CD8-positive, alpha-beta memory T cell (primary cell): ENCODE measurements around the gene ASCC3. TPM values are rescaled to one million over a fixed set of nuclear protein-coding genes. Genes with fewer than 3 reads are reported as not detected.
A peak's percentile ranks its signal among the peaks of the same experiment; 100 is the strongest.

Experiments used
- CTCF ChIA-PET: fragments of 350-600 bp; sonication (Branson Sonifier 250); formaldehyde crosslinking; loops from one replicate; lab custom pipeline; 2021; ENCODE audit warnings: antibody characterized with exemption; lab: Charles Lee
- POLR2A ChIA-PET: fragments of 350-600 bp; sonication (Branson Sonifier 250); formaldehyde crosslinking; loops from one replicate; lab custom pipeline; 2021; ENCODE audit warnings: antibody characterized with exemption; lab: Charles Lee
- DNase-seq, 5 donors: peaks; one replicate each; pipeline versions ENCODE4 v3.0.0 to v3.0.0-alpha.2; 2020 to 2022; ENCODE audit warnings: mixed read lengths in 1 of 5
- H3K27ac ChIP-seq: one replicate; pipeline ENCODE4 v1.7.0; 2013; ENCODE audit warnings: low read depth, mild to moderate bottlenecking, low read length, moderate library complexity
- H3K27me3 ChIP-seq: 2 replicates; pipeline ENCODE4 v1.7.0; 2013; ENCODE audit warnings: low read length, mild to moderate bottlenecking; ENCODE audit not compliant: insufficient read depth, poor library complexity, severe bottlenecking
- H3K36me3 ChIP-seq: 2 replicates; pipeline ENCODE4 v1.7.0; 2013; ENCODE audit warnings: mild to moderate bottlenecking, low read length, moderate library complexity; ENCODE audit not compliant: insufficient read depth
- H3K4me1 ChIP-seq: 2 replicates; pipeline ENCODE4 v1.7.0; 2013; ENCODE audit warnings: mild to moderate bottlenecking, low read length, moderate library complexity; ENCODE audit not compliant: insufficient read depth
- H3K4me3 ChIP-seq: 2 replicates; pipeline ENCODE4 v1.7.0; 2013; ENCODE audit warnings: mild to moderate bottlenecking, low read length
- H3K9me3 ChIP-seq: 2 replicates; pipeline ENCODE4 v1.7.0; 2013; ENCODE audit warnings: mild to moderate bottlenecking, low read length
- H3K27ac Mint-ChIP-seq, 8 donors: one replicate each; pipeline ENCODE4 v1.8.0; 2020 to 2021; ENCODE audit warnings: mixed read lengths in 8 of 8, mild to moderate bottlenecking in 6 of 8, inconsistent platforms in 3 of 8, moderate library complexity in 3 of 8
- H3K27me3 Mint-ChIP-seq, 2 donors: one replicate each; pipeline ENCODE4 v1.8.0; 2020 to 2021; ENCODE audit warnings: mixed read lengths in 2 of 2, mild to moderate bottlenecking in 1 of 2, moderate library complexity in 1 of 2
- H3K36me3 Mint-ChIP-seq, 3 donors: one replicate each; pipeline ENCODE4 v1.8.0; 2020 to 2021; ENCODE audit warnings: mixed read lengths in 3 of 3, inconsistent platforms in 1 of 3, mild to moderate bottlenecking in 1 of 3
- H3K4me1 Mint-ChIP-seq, 3 donors: one replicate each; pipeline ENCODE4 v1.8.0; 2020 to 2021; ENCODE audit warnings: mixed read lengths in 3 of 3, inconsistent platforms in 1 of 3, mild to moderate bottlenecking in 1 of 3
- H3K4me3 Mint-ChIP-seq, 7 donors: one replicate each; pipeline ENCODE4 v1.8.0; 2020 to 2021; ENCODE audit warnings: mixed read lengths in 7 of 7, mild to moderate bottlenecking in 6 of 7, moderate library complexity in 4 of 7, inconsistent platforms in 2 of 7
- H3K9me3 Mint-ChIP-seq, 5 donors: one replicate each; pipeline ENCODE4 v1.8.0; 2020 to 2022; ENCODE audit warnings: mixed read lengths in 5 of 5, mild to moderate bottlenecking in 3 of 5, moderate library complexity in 2 of 5, inconsistent platforms in 1 of 5
- polyA plus RNA-seq: library from polyadenylated mRNA; unstranded; fragments of 300-500 nt; fragmentation: Illumina TruSeq; gene quantifications from one replicate; pipeline ENCODE4 v1.2.3, GENCODE V29; 2021
- total RNA-seq, 2 experiments: library from RNA; stranded (reverse); gene quantifications; one replicate each; pipeline ENCODE4 v1.2.3, GENCODE V29; 2021

ASCC3 gene
- total and polyA plus RNA-seq, 3 experiments from 2014 or later, result 26.8 to 65.1 (median 64.0) TPM

- H3K9me3 Mint-ChIP-seq, result peaks cover 0 to 6% (median 0%) of the 10 kb centered on the region in 5 donors
- H3K4me1 Mint-ChIP-seq, result no peaks in the 10 kb centered on the region
- CTCF ChIA-PET, result no interaction called here
- Histone ChIP-seq H3K4me1 (no peaks in the 10 kb centered on the region), H3K9me3 (no peaks in the 10 kb centered on the region), H3K36me3 (peaks cover 18% of the 10 kb centered on the region), H3K4me3 (no peak overlapping the region), H3K27me3 (no peaks in the 10 kb centered on the region), H3K27ac (no peak overlapping the region)
- no peak for DNase-seq
- H3K27ac Mint-ChIP-seq, result no peak overlapping the region
- no peak overlapping the region for H3K4me3 Mint-ChIP-seq
- no peaks in the 10 kb centered on the region for H3K27me3 Mint-ChIP-seq
- H3K36me3 Mint-ChIP-seq, result peaks cover 30 to 68% (median 31%) of the 10 kb centered on the region in 3 donors
- POLR2A ChIA-PET, result no interaction called here
Observed at GRCh38 chr6:100512203-100512862, 368.8 kb downstream of the ASCC3 start.

GRCh38 chr6:100509101-100509500 lies 372.0 kb downstream of the ASCC3 start:
- Mint-ChIP-seq H3K27me3 (no peaks in the 10 kb centered on the region), H3K4me1 (no peaks in the 10 kb centered on the region), H3K36me3 (peaks cover 24 to 53% (median 26%) of the 10 kb centered on the region in 3 donors), H3K27ac (no peak overlapping the region), H3K4me3 (no peak overlapping the region), H3K9me3 (peaks cover 0 to 6% (median 0%) of the 10 kb centered on the region in 5 donors)
- no peaks in the 10 kb centered on the region for H3K4me1 ChIP-seq
- no peaks in the 10 kb centered on the region for H3K9me3 ChIP-seq
- no peaks in the 10 kb centered on the region for H3K27me3 ChIP-seq
- no peak for DNase-seq
- H3K27ac ChIP-seq, result no peak overlapping the region
- no peak overlapping the region for H3K4me3 ChIP-seq
- H3K36me3 ChIP-seq, result peaks cover 12% of the 10 kb centered on the region
- POLR2A ChIA-PET, result no interaction called here
- CTCF ChIA-PET, result no interaction called here

GRCh38 chr6:100506651-100507050 lies 374.5 kb downstream of the ASCC3 start:
- Histone ChIP-seq H3K4me1 (no peaks in the 10 kb centered on the region), H3K27ac (no peak overlapping the region), H3K4me3 (no peak overlapping the region), H3K9me3 (no peaks in the 10 kb centered on the region), H3K36me3 (no peaks in the 10 kb centered on the region), H3K27me3 (no peaks in the 10 kb centered on the region)
- Mint-ChIP-seq H3K27ac (no peak overlapping the region), H3K36me3 (peaks cover 10 to 34% (median 15%) of the 10 kb centered on the region in 3 donors), H3K4me3 (no peak overlapping the region), H3K4me1 (no peaks in the 10 kb centered on the region), H3K9me3 (peaks cover 0 to 6% (median 0%) of the 10 kb centered on the region in 5 donors), H3K27me3 (no peaks in the 10 kb centered on the region)
- no peak for DNase-seq
- ChIA-PET POLR2A (no interaction called here), CTCF (no interaction called here)

GRCh38 chr6:100504786-100505737 lies 376.1 kb downstream of the ASCC3 start:
- H3K9me3 Mint-ChIP-seq, result no peaks in the 10 kb centered on the region
- no peaks in the 10 kb centered on the region for H3K36me3 ChIP-seq
- peaks cover 5 to 20% (median 6%) of the 10 kb centered on the region in 3 donors for H3K36me3 Mint-ChIP-seq
- no peaks in the 10 kb centered on the region for H3K4me1 Mint-ChIP-seq
- H3K9me3 ChIP-seq, result no peaks in the 10 kb centered on the region
- no peaks in the 10 kb centered on the region for H3K27me3 ChIP-seq
- CTCF ChIA-PET, result no interaction called here
- H3K4me3 Mint-ChIP-seq, result no peak overlapping the region
- POLR2A ChIA-PET, result no interaction called here
- no peaks in the 10 kb centered on the region for H3K4me1 ChIP-seq
- H3K27ac ChIP-seq, result no peak overlapping the region
- no peak overlapping the region for H3K4me3 ChIP-seq
- H3K27ac Mint-ChIP-seq, result no peak overlapping the region
- peaks cover 2 to 3% of the 10 kb centered on the region in 2 donors for H3K27me3 Mint-ChIP-seq
- DNase-seq, result no peak

- no peak overlapping the region for H3K27ac Mint-ChIP-seq
- H3K36me3 ChIP-seq, result no peaks in the 10 kb centered on the region
- no peak for DNase-seq
- no peak overlapping the region for H3K27ac ChIP-seq
- peaks cover 2 to 6% (median 4%) of the 10 kb centered on the region in 3 donors for H3K36me3 Mint-ChIP-seq
- H3K27me3 Mint-ChIP-seq, result peaks cover 8 to 15% of the 10 kb centered on the region in 2 donors
- no peaks in the 10 kb centered on the region for H3K9me3 ChIP-seq
- peaks cover under 1 to 13% (median 12%) of the 10 kb centered on the region in 5 donors for H3K9me3 Mint-ChIP-seq
- H3K4me3 Mint-ChIP-seq, result no peak overlapping the region
- H3K4me3 ChIP-seq, result no peak overlapping the region
- no peaks in the 10 kb centered on the region for H3K4me1 Mint-ChIP-seq
- H3K4me1 ChIP-seq, result no peaks in the 10 kb centered on the region
- POLR2A ChIA-PET, result no interaction called here
- no peaks in the 10 kb centered on the region for H3K27me3 ChIP-seq
- CTCF ChIA-PET, result no interaction called here
Observed at GRCh38 chr6:100503043-100503705, 378.0 kb downstream of the ASCC3 start.

GRCh38 chr6:100493206-100493888 lies 387.8 kb downstream of the ASCC3 start:
- H3K36me3 Mint-ChIP-seq, result peaks cover 0 to 4% (median 0%) of the 10 kb centered on the region in 3 donors
- H3K4me1 ChIP-seq, result no peaks in the 10 kb centered on the region
- peaks cover 7 to 13% (median 10%) of the 10 kb centered on the region in 5 donors for H3K9me3 Mint-ChIP-seq
- no peaks in the 10 kb centered on the region for H3K9me3 ChIP-seq
- ChIA-PET POLR2A (no interaction called here), CTCF (no interaction called here)
- no peaks in the 10 kb centered on the region for H3K36me3 ChIP-seq
- H3K27me3 Mint-ChIP-seq, result peaks cover 21 to 45% of the 10 kb centered on the region in 2 donors
- H3K27ac ChIP-seq, result no peak overlapping the region
- no peaks in the 10 kb centered on the region for H3K27me3 ChIP-seq
- H3K4me3 Mint-ChIP-seq, result no peak overlapping the region
- no peak for DNase-seq
- H3K4me1 Mint-ChIP-seq, result no peaks in the 10 kb centered on the region
- no peak overlapping the region for H3K27ac Mint-ChIP-seq
- H3K4me3 ChIP-seq, result no peak overlapping the region

- peak overlapping the region in 1 of 8 donors; percentile 5 for H3K27ac Mint-ChIP-seq
- H3K9me3 Mint-ChIP-seq, result peaks cover 2 to 8% (median 6%) of the 10 kb centered on the region in 5 donors
- ChIA-PET CTCF (no interaction called here), POLR2A (no interaction called here)
- Histone ChIP-seq H3K36me3 (no peaks in the 10 kb centered on the region), H3K4me3 (no peak overlapping the region), H3K27me3 (no peaks in the 10 kb centered on the region), H3K27ac (no peak overlapping the region), H3K9me3 (no peaks in the 10 kb centered on the region), H3K4me1 (no peaks in the 10 kb centered on the region)
- no peak overlapping the region for H3K4me3 Mint-ChIP-seq
- no peaks in the 10 kb centered on the region for H3K4me1 Mint-ChIP-seq
- peaks cover 24 to 50% of the 10 kb centered on the region in 2 donors for H3K27me3 Mint-ChIP-seq
- DNase-seq, result no peak
- no peaks in the 10 kb centered on the region for H3K36me3 Mint-ChIP-seq
Observed at GRCh38 chr6:100491952-100492670, 389.0 kb downstream of the ASCC3 start.
